Activated CD4-positive, alpha-beta T cell treated with anti-CD3 and anti-CD28 coated beads, Interleukin-2, amount 50 U/mL, for 16 hours (primary cell): ENCODE results near the gene ACAT2.
"Not testable (repeated sequence)": the region's sequence is repeated elsewhere in the genome, so short reads cannot be mapped to it uniquely, and the experiment has no call there.

Experiments used
- DNase-seq: peaks from one replicate; pipeline ENCODE4 v3.0.0-alpha.2; 2020

ACAT2 gene

GRCh38 chr6:159732550-159732949, 29.3 kb upstream of the ACAT2 start:
- not testable (repeated sequence) for DNase-seq

GRCh38 chr6:159733395-159733794, 28.4 kb upstream of the ACAT2 start:
- DNase-seq: not testable (repeated sequence)

DNA sequence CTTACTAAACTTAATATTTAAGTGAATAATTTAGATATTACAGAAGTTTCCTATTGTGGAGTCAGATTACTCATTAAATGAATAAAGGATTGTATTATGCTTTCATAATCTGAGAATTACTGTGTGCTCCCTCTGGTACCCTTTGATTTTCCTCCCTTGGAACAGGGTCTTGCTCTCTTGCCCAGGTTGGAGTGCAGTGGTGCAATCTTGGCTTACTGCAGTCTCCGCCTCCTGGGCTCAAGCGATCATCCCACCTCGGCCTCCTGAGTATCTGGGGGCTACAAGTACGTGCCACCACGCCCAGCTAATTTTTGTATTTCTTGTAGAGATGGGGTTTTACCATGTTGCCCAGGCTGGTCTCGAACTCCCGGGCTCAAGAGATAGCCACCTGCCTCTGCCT, 24.9 kb upstream of the ACAT2 start:
- DNase-seq: no peak

DNA sequence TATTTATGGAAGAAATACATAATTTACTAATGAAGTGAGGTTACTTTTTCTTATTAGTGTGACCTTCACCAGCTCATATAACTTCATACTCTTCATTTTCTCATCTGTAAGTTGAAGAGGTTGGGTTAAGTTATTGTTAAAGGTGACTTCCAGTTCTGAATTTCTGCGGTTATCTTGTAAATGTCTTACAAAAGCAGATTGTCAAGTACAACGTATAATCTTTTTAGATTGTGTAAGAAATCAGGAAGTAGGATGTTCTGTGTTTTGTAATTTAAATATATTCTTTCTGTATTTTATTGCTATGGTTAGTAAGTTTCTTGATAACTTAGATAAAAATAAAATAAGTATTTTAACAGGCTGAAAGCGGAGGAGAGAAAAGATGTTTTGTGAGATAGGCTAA, 22.5 kb upstream of the ACAT2 start:
- no peak for DNase-seq

GRCh38 chr6:159742165-159742564, 19.7 kb upstream of the ACAT2 start:
- DNase-seq: no peak

- DNase-seq: no peak
Observed at GRCh38 chr6:159745081-159745480, 16.8 kb upstream of the ACAT2 start.

DNA sequence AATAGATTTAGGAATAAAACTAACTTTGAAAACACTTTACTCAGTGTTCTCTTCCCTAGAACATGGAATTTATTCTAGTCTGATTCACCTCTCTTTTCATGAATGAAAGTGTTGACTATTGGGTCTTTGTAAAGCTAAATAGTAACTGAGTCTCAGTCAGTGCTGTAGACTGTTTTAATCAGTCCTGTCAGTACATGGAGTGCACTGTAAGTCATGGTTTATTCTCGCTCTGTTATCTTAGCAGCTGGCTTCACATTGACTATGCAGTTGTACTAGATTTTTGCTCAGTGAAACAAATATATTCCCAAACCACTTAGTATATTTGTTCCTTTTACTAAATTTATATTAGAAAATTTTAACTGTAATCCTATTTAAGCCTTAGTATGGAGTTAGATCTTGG, 15.1 kb upstream of the ACAT2 start:
- DNase-seq: no peak

DNA sequence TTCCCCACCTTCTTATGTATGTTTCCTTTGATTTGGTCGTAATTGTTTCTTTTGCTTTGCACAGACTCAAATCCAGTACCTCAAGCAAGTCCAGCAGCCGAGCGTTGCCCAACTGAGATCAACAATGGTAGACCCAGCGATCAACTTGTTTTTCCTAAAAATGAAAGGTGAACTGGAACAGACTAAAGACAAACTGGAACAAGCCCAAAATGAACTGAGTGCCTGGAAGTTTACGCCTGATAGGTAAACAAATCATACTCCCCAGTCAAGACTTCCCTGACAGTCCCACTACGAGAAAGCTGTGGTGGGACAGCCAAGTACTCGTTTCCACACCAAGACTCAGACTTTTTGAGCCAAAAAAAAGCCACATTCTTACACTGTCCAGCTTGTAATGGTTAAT, 13.7 kb upstream of the ACAT2 start:
- not testable (repeated sequence) for DNase-seq

GRCh38 chr6:159751448-159751847, 10.4 kb upstream of the ACAT2 start:
- no peak for DNase-seq

DNA sequence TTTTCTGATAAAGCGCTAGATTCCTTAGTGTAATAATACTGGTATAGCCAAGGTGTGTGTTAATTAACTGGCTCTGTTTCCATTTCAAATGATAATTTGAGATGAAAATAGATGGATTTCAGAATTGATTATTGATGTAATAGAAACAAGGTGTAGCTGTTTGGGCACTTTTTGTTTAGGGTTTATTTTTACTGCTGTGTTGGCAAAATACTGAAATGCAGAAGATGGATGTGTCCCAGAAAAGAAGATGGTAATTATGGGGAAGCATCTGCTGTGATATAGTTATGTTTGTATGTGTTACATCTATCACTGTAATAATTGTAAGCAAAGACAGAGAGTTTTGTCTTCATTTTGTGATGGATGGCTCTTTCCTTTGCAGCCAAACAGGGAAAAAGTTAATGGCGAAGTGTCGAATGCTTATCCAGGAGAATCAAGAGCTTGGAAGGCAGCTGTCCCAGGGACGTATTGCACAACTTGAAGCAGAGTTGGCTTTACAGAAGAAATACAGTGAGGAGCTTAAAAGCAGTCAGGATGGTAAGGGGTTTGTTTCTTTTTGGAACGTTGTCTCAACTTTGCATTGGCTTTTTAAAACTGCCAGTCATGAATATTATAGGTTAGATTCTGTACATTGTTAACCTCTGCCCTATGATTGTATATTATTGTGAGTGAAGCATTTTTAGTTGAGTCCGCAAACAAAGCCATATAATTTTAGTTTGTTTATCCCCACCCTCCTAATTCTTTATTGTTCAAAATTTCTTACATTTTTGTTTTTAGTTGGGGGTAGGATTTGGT, 8.6 kb upstream of the ACAT2 start:
- no peak for DNase-seq

GRCh38 chr6:159754401-159754800, 7.4 kb upstream of the ACAT2 start:
- DNase-seq: no peak

- DNase-seq: no peak
Observed at GRCh38 chr6:159754959-159755914, 6.6 kb upstream of the ACAT2 start.

DNA sequence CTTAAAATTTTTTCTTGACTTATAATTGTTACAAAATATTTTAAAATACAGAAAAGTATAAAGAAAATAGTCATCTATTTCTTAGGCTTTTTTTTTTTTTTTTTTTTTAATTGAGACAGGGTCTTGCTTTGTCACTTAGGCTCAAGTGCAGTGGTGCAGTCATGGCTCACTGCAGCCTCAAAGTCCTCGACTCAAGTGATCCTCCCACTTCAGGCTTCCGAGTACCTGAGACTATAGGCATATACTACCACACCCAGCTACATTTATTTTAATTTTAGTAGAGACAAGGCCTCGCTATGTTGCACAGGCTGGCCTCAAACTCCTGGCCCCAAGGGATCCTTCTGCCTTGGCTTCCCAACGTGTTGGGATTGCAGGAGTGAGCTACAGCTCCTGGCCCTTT, 5.3 kb upstream of the ACAT2 start:
- DNase-seq: no peak

DNA sequence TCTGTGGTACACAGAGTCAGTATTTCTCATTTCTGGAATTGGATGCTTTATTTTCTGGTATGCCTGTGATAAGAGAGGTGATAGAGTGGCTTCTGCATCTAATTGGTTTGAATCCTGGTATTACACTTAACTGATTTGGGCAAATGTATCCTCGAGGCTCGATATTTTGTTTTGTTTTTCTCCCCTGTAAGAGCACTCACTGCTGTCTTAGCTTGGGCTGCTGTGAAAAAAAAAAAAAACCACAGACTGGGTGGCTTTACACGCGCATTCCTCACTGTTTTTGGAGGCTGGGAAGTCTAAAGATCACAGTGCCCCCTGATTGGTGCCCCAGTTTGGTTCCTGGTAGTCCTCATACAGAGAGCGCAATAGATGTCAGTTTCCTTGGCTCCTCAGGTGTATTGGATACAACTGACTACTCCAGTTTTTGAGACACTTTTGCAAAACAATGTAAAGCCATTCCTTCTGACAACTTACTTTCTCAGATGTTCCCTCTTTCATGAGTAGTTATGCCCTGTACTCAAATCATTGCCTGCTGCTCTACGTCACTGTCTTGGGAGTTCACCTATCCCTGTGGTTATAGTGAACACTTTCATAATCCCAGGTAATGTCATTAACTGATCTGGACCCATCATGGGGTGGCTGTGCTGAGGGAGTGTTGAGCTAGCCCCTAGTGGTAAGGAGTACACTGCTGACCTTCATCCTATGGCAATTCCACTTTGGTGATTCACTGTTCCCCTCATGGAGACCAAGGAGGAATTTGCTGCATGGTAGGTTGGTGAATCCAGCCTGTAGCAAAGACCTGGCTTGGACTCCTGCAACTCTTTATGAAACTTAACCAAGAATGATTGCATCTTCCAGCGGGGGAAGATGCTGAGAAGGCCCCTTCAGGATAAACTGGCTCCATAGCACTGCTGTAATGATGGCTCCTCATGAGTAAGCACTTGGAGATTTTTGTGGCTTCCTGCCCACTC, 3.5 kb upstream of the ACAT2 start:
- no peak for DNase-seq

DNA sequence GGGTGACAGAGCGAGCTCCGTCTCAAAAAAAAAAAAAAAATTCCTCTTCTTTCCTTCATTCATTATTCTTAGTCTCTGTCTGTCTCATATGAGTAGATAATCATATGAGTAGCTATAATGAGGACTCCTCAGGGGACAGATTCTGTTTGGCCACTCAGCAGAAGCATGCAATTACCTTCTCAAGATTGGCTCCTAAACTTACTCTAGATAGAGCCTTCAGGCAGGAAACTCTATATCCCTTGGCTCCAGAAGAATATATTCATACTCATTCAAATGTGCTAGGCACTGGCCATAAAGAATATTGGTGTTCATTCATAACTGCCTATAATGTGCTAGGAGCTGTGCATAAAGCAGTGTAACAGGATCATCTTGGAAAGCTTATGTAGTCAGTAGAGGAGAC, 2.2 kb upstream of the ACAT2 start:
- no peak for DNase-seq

DNA sequence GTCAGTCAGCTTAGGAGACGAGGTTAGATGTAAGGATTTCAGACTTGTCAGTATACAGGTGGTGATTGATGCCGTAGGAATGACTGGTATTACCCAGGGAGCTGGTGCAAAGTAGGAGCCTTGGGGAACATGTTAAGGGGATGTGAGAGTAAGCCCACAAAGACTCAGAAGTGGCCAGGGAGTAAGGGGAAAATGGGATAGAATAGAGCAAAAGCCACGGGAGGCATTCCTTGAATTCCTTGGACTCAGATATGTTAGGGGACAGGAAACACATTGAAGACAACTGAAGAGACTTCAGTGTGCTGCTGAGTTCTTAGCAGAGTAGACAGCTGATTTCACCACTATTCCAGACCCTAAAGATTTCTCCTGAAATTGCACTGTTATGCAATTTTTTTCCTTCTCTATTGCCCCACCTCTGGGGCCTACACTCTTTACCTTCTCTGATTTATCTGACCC, 1.2 kb upstream of the ACAT2 start:
- DNase-seq: no peak

DNA sequence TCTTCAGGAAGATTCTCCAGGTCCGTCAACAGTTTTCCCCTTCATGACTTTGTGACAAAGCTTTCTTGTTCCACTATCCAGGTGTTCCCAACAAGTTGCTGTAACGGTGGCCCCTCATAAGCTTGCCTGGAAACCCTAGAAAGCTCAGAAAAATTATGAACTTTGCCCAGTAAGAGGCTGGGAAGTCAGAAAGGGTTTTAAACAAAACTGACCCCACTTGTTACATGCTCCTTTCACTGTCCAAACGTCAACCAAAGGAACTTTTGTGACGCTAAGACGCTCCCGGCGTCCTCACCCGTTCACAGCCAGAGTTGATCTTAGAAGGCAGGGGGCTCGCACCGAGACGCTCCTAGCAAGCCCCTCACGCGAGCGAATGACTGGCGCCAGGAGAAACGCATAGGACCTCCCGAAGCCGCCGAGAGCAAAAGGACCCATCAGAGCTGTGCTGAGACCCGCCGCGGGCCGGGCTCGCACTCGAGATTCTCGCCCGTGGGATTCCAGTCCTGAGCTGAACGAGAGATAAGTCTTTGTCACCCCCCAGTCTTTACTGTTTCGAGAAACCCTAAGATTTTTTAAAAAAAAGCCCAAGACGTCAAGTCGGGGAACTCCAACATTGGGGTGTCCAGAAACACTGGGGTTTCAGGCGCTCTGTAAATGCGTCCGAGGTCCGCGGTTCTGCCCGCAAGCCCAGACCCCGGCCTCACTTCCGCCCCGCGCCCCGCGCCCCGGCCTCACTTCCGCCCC, 544 bp upstream of the ACAT2 start:
- DNase-seq: no peak

- DNase-seq: no peak
Observed at GRCh38 chr6:159762681-159763293, 942 bp downstream of the ACAT2 start.

- no peak for DNase-seq
Observed at GRCh38 chr6:159766906-159767305, 5.1 kb downstream of the ACAT2 start.

- no peak for DNase-seq
Observed at GRCh38 chr6:159769470-159769869, 7.6 kb downstream of the ACAT2 start.

DNA sequence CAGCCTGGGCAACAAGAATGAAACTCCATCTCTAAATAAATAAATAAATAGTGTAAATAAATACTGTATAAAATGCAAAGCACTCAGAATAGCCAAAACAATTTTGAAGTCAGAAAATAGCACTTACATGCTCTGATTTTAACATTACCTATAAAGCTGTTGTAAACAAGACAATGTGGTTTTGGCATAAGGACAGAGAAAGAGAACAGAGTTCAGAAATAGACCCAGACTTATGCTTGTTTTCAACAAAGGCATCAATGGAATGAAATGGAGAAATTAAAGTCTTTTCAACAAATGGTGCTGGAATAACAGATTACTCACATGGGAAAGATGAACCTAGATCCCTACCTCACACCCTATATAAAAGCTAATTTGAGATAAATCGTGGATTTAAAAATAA, 10.4 kb downstream of the ACAT2 start:
- DNase-seq: no peak
